Measurements from ENCODE around the gene SAMHD1.

GRCh38 chr20:36849333-36850065, 102.0 kb downstream of the SAMHD1 start:
- no peak for TF ChIP-seq CTCF (IDR thresholded peaks at IDR 0.05)
- TF ChIP-seq EP300 (IDR thresholded peaks at IDR 0.05): no peak
- TF ChIP-seq POLR2A (IDR thresholded peaks at IDR 0.05; ENCODE audit: low read depth): no peak

All from esophagus muscularis mucosa (tissue), 4 donors.